Measurements from ENCODE around the gene CARS2.

The CARS2 gene

GRCh38 chr13:110719036-110719710 lies 13.3 kb upstream of the CARS2 start:
- H3K4me1 ChIP-seq (ENCODE audit: insufficient read depth, low read length), result peaks cover 14% of the 10 kb centered on the region
- H3K27me3 ChIP-seq (ENCODE audit: control insufficient read depth in 1 of 2, insufficient read depth in 2 of 2, low read length in 2 of 2), result no peaks in the 10 kb centered on the region
- H3K27ac ChIP-seq (ENCODE audit: low read depth, low read length), result no peak overlapping the region
- H3K4me3 ChIP-seq (ENCODE audit: low read depth in 1 of 2, low read length in 2 of 2), result no peak overlapping the region
- no peaks in the 10 kb centered on the region for H3K9me3 ChIP-seq (ENCODE audit: low read length)
- no peaks in the 10 kb centered on the region for H3K36me3 ChIP-seq (ENCODE audit: insufficient read depth, low read length)
- H3K9ac ChIP-seq (ENCODE audit: low read length), result no peak overlapping the region

GRCh38 chr13:110716247-110716515 lies 10.3 kb upstream of the CARS2 start:
- peak overlapping the region; percentile 83 to 89 for H3K4me3 ChIP-seq (ENCODE audit: low read depth in 1 of 2, low read length in 2 of 2)

GRCh38 chr13:110715395-110716246 lies 9.7 kb upstream of the CARS2 start:
- peak overlapping the region; percentile 95 for H3K9ac ChIP-seq (ENCODE audit: low read length)
- H3K27ac ChIP-seq (ENCODE audit: low read depth, low read length), result peak overlapping the region; percentile 86
- H3K4me1 ChIP-seq (ENCODE audit: insufficient read depth, low read length), result peaks cover 21% of the 10 kb centered on the region
- H3K9me3 ChIP-seq (ENCODE audit: low read length), result no peaks in the 10 kb centered on the region
- no peaks in the 10 kb centered on the region for H3K27me3 ChIP-seq (ENCODE audit: control insufficient read depth in 1 of 2, insufficient read depth in 2 of 2, low read length in 2 of 2)
- no peaks in the 10 kb centered on the region for H3K36me3 ChIP-seq (ENCODE audit: insufficient read depth, low read length)
- peak overlapping the region; percentile 89 for H3K4me3 ChIP-seq (ENCODE audit: low read depth in 1 of 2, low read length in 2 of 2)

More at GRCh38 chr13:110716247-110716515, 10.3 kb upstream of the CARS2 start:
- no peaks in the 10 kb centered on the region for H3K9me3 ChIP-seq (ENCODE audit: low read length)
- H3K27me3 ChIP-seq (ENCODE audit: control insufficient read depth in 1 of 2, insufficient read depth in 2 of 2, low read length in 2 of 2), result no peaks in the 10 kb centered on the region
- peak overlapping the region; percentile 95 for H3K9ac ChIP-seq (ENCODE audit: low read length)
- H3K4me1 ChIP-seq (ENCODE audit: insufficient read depth, low read length), result peaks cover 19% of the 10 kb centered on the region
- peak overlapping the region; percentile 86 for H3K27ac ChIP-seq (ENCODE audit: low read depth, low read length)
- H3K36me3 ChIP-seq (ENCODE audit: insufficient read depth, low read length), result no peaks in the 10 kb centered on the region

GRCh38 chr13:110714797-110715394 lies 9.0 kb upstream of the CARS2 start:
- H3K27ac ChIP-seq (ENCODE audit: low read depth, low read length), result peak overlapping the region; percentile 89
- H3K9ac ChIP-seq (ENCODE audit: low read length), result peak overlapping the region; percentile 86
- peak overlapping the region; percentile 89 to 93 for H3K4me3 ChIP-seq (ENCODE audit: low read depth in 1 of 2, low read length in 2 of 2)
- H3K4me1 ChIP-seq (ENCODE audit: insufficient read depth, low read length), result peaks cover 21% of the 10 kb centered on the region
- no peaks in the 10 kb centered on the region for H3K27me3 ChIP-seq (ENCODE audit: control insufficient read depth in 1 of 2, insufficient read depth in 2 of 2, low read length in 2 of 2)
- H3K9me3 ChIP-seq (ENCODE audit: low read length), result no peaks in the 10 kb centered on the region
- no peaks in the 10 kb centered on the region for H3K36me3 ChIP-seq (ENCODE audit: insufficient read depth, low read length)

- Histone ChIP-seq H3K9me3 (ENCODE audit: low read length) (no peaks in the 10 kb centered on the region), H3K27me3 (ENCODE audit: control insufficient read depth in 1 of 2, insufficient read depth in 2 of 2, low read length in 2 of 2) (no peaks in the 10 kb centered on the region), H3K4me1 (ENCODE audit: insufficient read depth, low read length) (peaks cover 21% of the 10 kb centered on the region), H3K36me3 (ENCODE audit: insufficient read depth, low read length) (no peaks in the 10 kb centered on the region), H3K27ac (ENCODE audit: low read depth, low read length) (peak overlapping the region; percentile 89), H3K9ac (ENCODE audit: low read length) (peak overlapping the region; percentile 86), H3K4me3 (ENCODE audit: low read depth in 1 of 2, low read length in 2 of 2) (peak overlapping the region; percentile 89 to 93)
Observed at GRCh38 chr13:110713981-110714796, 8.3 kb upstream of the CARS2 start.

GRCh38 chr13:110713642-110713952 lies 7.7 kb upstream of the CARS2 start, which contains the start of gene ING1:
Gene ING1, plus strand, starts transcription at chr13:110713700. Its CDS starts 450 bp downstream, at chr13:110714150.
- peaks cover 21% of the 10 kb centered on the region for H3K4me1 ChIP-seq (ENCODE audit: insufficient read depth, low read length)
- no peaks in the 10 kb centered on the region for H3K9me3 ChIP-seq (ENCODE audit: low read length)
- peak within 1 kb of the TSS; percentile 89 to 96 for H3K4me3 ChIP-seq (ENCODE audit: low read depth in 1 of 2, low read length in 2 of 2)
- no peaks in the 10 kb centered on the region for H3K27me3 ChIP-seq (ENCODE audit: control insufficient read depth in 1 of 2, insufficient read depth in 2 of 2, low read length in 2 of 2)
- H3K36me3 ChIP-seq (ENCODE audit: insufficient read depth, low read length), result no peaks in the 10 kb centered on the region
- H3K27ac ChIP-seq (ENCODE audit: low read depth, low read length), result peak within 1 kb of the TSS; percentile 99
- H3K9ac ChIP-seq (ENCODE audit: low read length), result peak within 1 kb of the TSS; percentile 97

GRCh38 chr13:110712849-110713641 lies 7.1 kb upstream of the CARS2 start:
- H3K27ac ChIP-seq (ENCODE audit: low read depth, low read length), result peak overlapping the region; percentile 99
- H3K9me3 ChIP-seq (ENCODE audit: low read length), result no peaks in the 10 kb centered on the region
- peaks cover 18% of the 10 kb centered on the region for H3K4me1 ChIP-seq (ENCODE audit: insufficient read depth, low read length)
- H3K9ac ChIP-seq (ENCODE audit: low read length), result peak overlapping the region; percentile 97
- peak overlapping the region; percentile 86 to 96 for H3K4me3 ChIP-seq (ENCODE audit: low read depth in 1 of 2, low read length in 2 of 2)
- no peaks in the 10 kb centered on the region for H3K27me3 ChIP-seq (ENCODE audit: control insufficient read depth in 1 of 2, insufficient read depth in 2 of 2, low read length in 2 of 2)
- H3K36me3 ChIP-seq (ENCODE audit: insufficient read depth, low read length), result no peaks in the 10 kb centered on the region

- no peaks in the 10 kb centered on the region for H3K9me3 ChIP-seq (ENCODE audit: low read length)
- peak overlapping the region; percentile 99 for H3K27ac ChIP-seq (ENCODE audit: low read depth, low read length)
- H3K9ac ChIP-seq (ENCODE audit: low read length), result peak overlapping the region; percentile 97
- H3K27me3 ChIP-seq (ENCODE audit: control insufficient read depth in 1 of 2, insufficient read depth in 2 of 2, low read length in 2 of 2), result no peaks in the 10 kb centered on the region
- H3K36me3 ChIP-seq (ENCODE audit: insufficient read depth, low read length), result no peaks in the 10 kb centered on the region
- peak overlapping the region; percentile 86 to 96 for H3K4me3 ChIP-seq (ENCODE audit: low read depth in 1 of 2, low read length in 2 of 2)
- peaks cover 14% of the 10 kb centered on the region for H3K4me1 ChIP-seq (ENCODE audit: insufficient read depth, low read length)
Observed at GRCh38 chr13:110712081-110712848, 6.3 kb upstream of the CARS2 start.

- Histone ChIP-seq H3K9ac (ENCODE audit: low read length) (peak overlapping the region; percentile 6), H3K27ac (ENCODE audit: low read depth, low read length) (peak overlapping the region; percentile 83)
Observed at GRCh38 chr13:110706570-110707372, 855 bp upstream of the CARS2 start.

More at GRCh38 chr13:110706570-110707372, 855 bp upstream of the CARS2 start:
- H3K4me3 ChIP-seq (ENCODE audit: low read depth in 1 of 2, low read length in 2 of 2), result peak overlapping the region in 1 of 2 donors; percentile 53
- peaks cover 16% of the 10 kb centered on the region for H3K36me3 ChIP-seq (ENCODE audit: insufficient read depth, low read length)
- no peaks in the 10 kb centered on the region for H3K27me3 ChIP-seq (ENCODE audit: control insufficient read depth in 1 of 2, insufficient read depth in 2 of 2, low read length in 2 of 2)
- no peaks in the 10 kb centered on the region for H3K9me3 ChIP-seq (ENCODE audit: low read length)
- H3K4me1 ChIP-seq (ENCODE audit: insufficient read depth, low read length), result peaks cover 23% of the 10 kb centered on the region
